CD14-positive monocyte (primary cell): Measurements from ENCODE around the gene AGBL1. TPM values are rescaled to one million over a fixed set of nuclear protein-coding genes. Genes with fewer than 3 reads are reported as not detected.

Source experiments
- DNase-seq, 3 donors: peaks; one replicate each; pipeline ENCODE4 v3.0.0-alpha.2; 2011 to 2022
- H2AFZ ChIP-seq: 2 replicates; pipeline ENCODE4 v1.6.0; 2012; ENCODE audit warnings: mild to moderate bottlenecking, low read depth, low read length, inconsistent platforms; ENCODE audit not compliant: insufficient read depth, poor library complexity, severe bottlenecking
- H3K27ac ChIP-seq, 2 donors: 1 replicate in 1 of 2; 2 replicates in 1 of 2; pipeline ENCODE4 v1.5.1; 2012 to 2013; ENCODE audit warnings: low read length in 2 of 2, control low read depth in 1 of 2, inconsistent platforms in 1 of 2, low read depth in 1 of 2, mild to moderate bottlenecking in 1 of 2
- H3K27me3 ChIP-seq, 2 donors: one replicate each; pipeline versions ENCODE4 v1.6.0 to v1.6.1; 2011 to 2013; ENCODE audit warnings: low read length in 2 of 2; ENCODE audit not compliant: control insufficient read depth in 2 of 2, insufficient read depth in 2 of 2
- H3K36me3 ChIP-seq, 2 donors: replicated peaks in 1 of 2; 1 replicate in 1 of 2; 2 replicates in 1 of 2; pipeline versions ENCODE4 v1.5.1 to v1.6.1; 2012 to 2013; ENCODE audit warnings: low read length in 2 of 2, control low read depth in 1 of 2, inconsistent platforms in 1 of 2, mild to moderate bottlenecking in 1 of 2; ENCODE audit not compliant: insufficient read depth in 2 of 2, control insufficient read depth in 1 of 2
- H3K4me1 ChIP-seq, 2 donors: 1 replicate in 1 of 2; 2 replicates in 1 of 2; pipeline versions ENCODE4 v1.5.1 to v1.6.1; 2012 to 2013; ENCODE audit warnings: low read length in 2 of 2, control low read depth in 1 of 2, inconsistent platforms in 1 of 2, mild to moderate bottlenecking in 1 of 2, moderate library complexity in 1 of 2; ENCODE audit not compliant: insufficient read depth in 2 of 2, control insufficient read depth in 1 of 2
- H3K4me2 ChIP-seq: replicated peaks from 2 replicates; pipeline ENCODE3; 2012; ENCODE audit warnings: low read length, moderate library complexity, mild to moderate bottlenecking; ENCODE audit not compliant: poor library complexity, severe bottlenecking; ENCODE audit errors: extremely low read depth
- H3K4me3 ChIP-seq, 3 experiments: fragments of 200-600 bp in 1 of 3; sonication (generic) in 1 of 3; replicated peaks in 1 of 3; 1 replicate in 2 of 3; 2 replicates in 1 of 3; pipeline ENCODE4 v1.5.1; 2011 to 2013; ENCODE audit warnings: low read length in 3 of 3, mild to moderate bottlenecking in 3 of 3, control low read depth in 2 of 3, low read depth in 2 of 3, inconsistent platforms in 1 of 3, moderate library complexity in 1 of 3
- H3K79me2 ChIP-seq: 2 replicates; pipeline ENCODE4 v1.6.0; 2012; ENCODE audit warnings: mild to moderate bottlenecking, control low read depth, inconsistent platforms, low read length, moderate library complexity; ENCODE audit not compliant: insufficient read depth
- H3K9ac ChIP-seq: 2 replicates; pipeline ENCODE4 v1.6.0; 2017; ENCODE audit warnings: low read length, mild to moderate bottlenecking; ENCODE audit not compliant: insufficient read depth, poor library complexity, severe bottlenecking
- H3K9me3 ChIP-seq, 2 donors: replicated peaks in 1 of 2; 1 replicate in 1 of 2; 2 replicates in 1 of 2; pipeline versions ENCODE4 v1.5.1 to v1.6.1; 2012 to 2013; ENCODE audit warnings: low read length in 2 of 2, control low read depth in 1 of 2; ENCODE audit not compliant: control insufficient read depth in 1 of 2, insufficient read depth in 1 of 2
- H4K20me1 ChIP-seq: 2 replicates; pipeline ENCODE4 v1.6.0; 2012; ENCODE audit warnings: mild to moderate bottlenecking, low read length, control low read depth, moderate library complexity; ENCODE audit not compliant: insufficient read depth
- H3K27ac Mint-ChIP-seq, 7 donors: one replicate each; pipeline ENCODE4 v1.8.0; 2020; ENCODE audit warnings: mild to moderate bottlenecking in 7 of 7, mixed read lengths in 7 of 7, moderate library complexity in 6 of 7, inconsistent platforms in 2 of 7
- H3K27me3 Mint-ChIP-seq, 3 donors: one replicate each; pipeline ENCODE4 v1.8.0; 2021 to 2022; ENCODE audit warnings: low read depth in 3 of 3, mild to moderate bottlenecking in 3 of 3, mixed read lengths in 3 of 3, moderate library complexity in 3 of 3, inconsistent platforms in 1 of 3
- H3K36me3 Mint-ChIP-seq, 2 donors: one replicate each; pipeline ENCODE4 v1.8.0; 2020; ENCODE audit warnings: mixed read lengths in 2 of 2, inconsistent platforms in 1 of 2, mild to moderate bottlenecking in 1 of 2
- H3K4me1 Mint-ChIP-seq: one replicate; pipeline ENCODE4 v1.8.0; 2020; ENCODE audit warnings: mild to moderate bottlenecking, mixed read lengths
- H3K4me3 Mint-ChIP-seq, 2 donors: one replicate each; pipeline ENCODE4 v1.8.0; 2020; ENCODE audit warnings: mild to moderate bottlenecking in 2 of 2, mixed read lengths in 2 of 2, moderate library complexity in 1 of 2
- H3K9me3 Mint-ChIP-seq, 7 donors: one replicate each; pipeline ENCODE4 v1.8.0; 2020 to 2022; ENCODE audit warnings: mixed read lengths in 7 of 7, mild to moderate bottlenecking in 6 of 7, moderate library complexity in 6 of 7, inconsistent platforms in 2 of 7
- CTCF ChIP-seq: fragments of 200-600 bp; IDR thresholded peaks from one replicate; pipeline ENCODE4 v1.8.0; 2022; ENCODE audit warnings: antibody characterized with exemption, mild to moderate bottlenecking
- WGBS: methylation state at CpG from one replicate; pipeline ENCODE4 v1.1.5; 2013; ENCODE audit warnings: missing lambda C conversion rate; ENCODE audit not compliant: insufficient coverage; 5-methylcytosine and 5-hydroxymethylcytosine counted together
- intact Hi-C, 2 donors: fragments of 100-400 bp; cut with micrococcal nuclease; formaldehyde crosslinking; loops; one replicate each; pipeline versions ENCODE4 v1.15.0 to v1.15.1; 2023
- polyA plus RNA-seq, 3 donors: library from polyadenylated mRNA; depleted of rRNA in 1 of 3; unstranded in 2 of 3; stranded (reverse) in 1 of 3; fragments of 300-500 nt in 2 of 3; fragments of >200 nt in 1 of 3; fragmentation: Illumina TruSeq in 2 of 3; gene quantifications; 1 replicate in 2 of 3; 2 replicates in 1 of 3; pipeline ENCODE4 v1.2.3, GENCODE V29; 2012 to 2021

The AGBL1 gene
- polyA plus RNA-seq, 3 donors = not detected

- 70% methylated on average over 1 of the region's 1 CpG for WGBS
- no peak overlapping the region for H3K9ac ChIP-seq
- H3K27me3 ChIP-seq = no peaks in the 10 kb centered on the region
- H3K79me2 ChIP-seq = no peaks in the 10 kb centered on the region
- Mint-ChIP-seq H3K9me3 (peaks cover 2 to 9% (median 5%) of the 10 kb centered on the region in 7 donors), H3K27me3 (no peaks in the 10 kb centered on the region), H3K27ac (no peak overlapping the region), H3K4me1 (no peaks in the 10 kb centered on the region), H3K4me3 (no peak overlapping the region), H3K36me3 (no peaks in the 10 kb centered on the region)
- H3K4me2 ChIP-seq = no peak overlapping the region
- TF ChIP-seq CTCF = no peak
- no peaks in the 10 kb centered on the region for H3K36me3 ChIP-seq
- H3K4me1 ChIP-seq = no peaks in the 10 kb centered on the region
- H3K9me3 ChIP-seq = peaks cover 0 to 5% of the 10 kb centered on the region in 2 donors
- no peak overlapping the region for H2AFZ ChIP-seq
- H4K20me1 ChIP-seq = no peaks in the 10 kb centered on the region
- no peak overlapping the region for H3K4me3 ChIP-seq
- no peak overlapping the region for H3K27ac ChIP-seq
- intact Hi-C loops = no loop called here
- no peak for DNase-seq
Measured at GRCh38 chr15:86854176-86854575, 774.5 kb downstream of the AGBL1 start.

- Histone ChIP-seq H3K27me3 (no peaks in the 10 kb centered on the region), H3K4me1 (no peaks in the 10 kb centered on the region), H3K9me3 (peaks cover 3 to 5% of the 10 kb centered on the region in 2 donors), H3K27ac (no peak overlapping the region), H4K20me1 (no peaks in the 10 kb centered on the region), H3K4me3 (no peak overlapping the region), H3K36me3 (no peaks in the 10 kb centered on the region), H3K4me2 (no peak overlapping the region), H3K79me2 (no peaks in the 10 kb centered on the region), H3K9ac (no peak overlapping the region), H2AFZ (no peak overlapping the region)
- no peak for DNase-seq
- TF ChIP-seq CTCF = no peak
- 50% methylated on average over 1 of the region's 8 CpGs for WGBS
- intact Hi-C loops = no loop called here
- Mint-ChIP-seq H3K9me3 (peaks cover 2 to 9% (median 6%) of the 10 kb centered on the region in 7 donors), H3K4me3 (no peak overlapping the region), H3K4me1 (no peaks in the 10 kb centered on the region), H3K27ac (no peak overlapping the region), H3K27me3 (no peaks in the 10 kb centered on the region), H3K36me3 (no peaks in the 10 kb centered on the region)
Measured at GRCh38 chr15:86855307-86856291, 775.9 kb downstream of the AGBL1 start.
